ENCODE data around the gene FBXO34. TPM values are rescaled to one million over a fixed set of nuclear protein-coding genes. Genes with fewer than 3 reads are reported as not detected.
"Not testable (repeated sequence)": the region's sequence is repeated elsewhere in the genome, so short reads cannot be mapped to it uniquely, and the experiment has no call there.

Gene FBXO34
- total RNA-seq, 1 donor = 24.6 TPM

- H2AFZ ChIP-seq (ENCODE audit: low read length) = no peak overlapping the region
- H3K79me2 ChIP-seq (ENCODE audit: insufficient read depth, low read length) = peaks cover 81% of the 10 kb centered on the region
- H3K4me2 ChIP-seq (ENCODE audit: insufficient read depth, low read length) = no peak overlapping the region
- H4K20me1 ChIP-seq (ENCODE audit: insufficient read depth, low read length) = peaks cover 34% of the 10 kb centered on the region
- no peak for TF ChIP-seq CTCF (IDR thresholded peaks at IDR 0.05; ENCODE audit: extremely low read depth, low read depth, low read length)
- no peak overlapping the region for H3K27ac ChIP-seq (ENCODE audit: low read depth, low read length)
- no peaks in the 10 kb centered on the region for H3K27me3 ChIP-seq (ENCODE audit: insufficient read depth, low read length)
- no peak for DNase-seq (ENCODE audit: insufficient read length, low spot score, missing footprints)
- H3K9me3 ChIP-seq (ENCODE audit: low read depth, low read length) = no peaks in the 10 kb centered on the region
- H3K36me3 ChIP-seq (ENCODE audit: insufficient read depth, low read length) = no peaks in the 10 kb centered on the region
- peaks cover 9% of the 10 kb centered on the region for H3K4me1 ChIP-seq (ENCODE audit: insufficient read depth, low read length)
- no peak overlapping the region for H3K4me3 ChIP-seq (ENCODE audit: insufficient read depth, low read length)
These were observed 35.8 kb downstream of the FBXO34 start for GRCh38 chr14:55306938-55307589.

GRCh38 chr14:55309154-55309553 lies 37.9 kb downstream of the FBXO34 start:
- Histone ChIP-seq H3K4me1 (ENCODE audit: insufficient read depth, low read length) (peaks cover 9% of the 10 kb centered on the region), H3K4me2 (ENCODE audit: insufficient read depth, low read length) (no peak overlapping the region), H3K4me3 (ENCODE audit: insufficient read depth, low read length) (no peak overlapping the region), H3K79me2 (ENCODE audit: insufficient read depth, low read length) (peaks cover 76% of the 10 kb centered on the region), H3K36me3 (ENCODE audit: insufficient read depth, low read length) (no peaks in the 10 kb centered on the region), H2AFZ (ENCODE audit: low read length) (no peak overlapping the region), H4K20me1 (ENCODE audit: insufficient read depth, low read length) (peaks cover 25% of the 10 kb centered on the region), H3K9me3 (ENCODE audit: low read depth, low read length) (no peaks in the 10 kb centered on the region), H3K27ac (ENCODE audit: low read depth, low read length) (no peak overlapping the region), H3K27me3 (ENCODE audit: insufficient read depth, low read length) (no peaks in the 10 kb centered on the region)
- no peak for TF ChIP-seq CTCF (IDR thresholded peaks at IDR 0.05; ENCODE audit: extremely low read depth, low read depth, low read length)
- DNase-seq (ENCODE audit: insufficient read length, low spot score, missing footprints) = no peak

GRCh38 chr14:55309761-55310365 lies 38.6 kb downstream of the FBXO34 start:
- no peak for TF ChIP-seq CTCF (IDR thresholded peaks at IDR 0.05; ENCODE audit: extremely low read depth, low read depth, low read length)
- Histone ChIP-seq H2AFZ (ENCODE audit: low read length) (no peak overlapping the region), H3K27ac (ENCODE audit: low read depth, low read length) (peak overlapping the region; percentile 29), H3K36me3 (ENCODE audit: insufficient read depth, low read length) (no peaks in the 10 kb centered on the region), H3K9me3 (ENCODE audit: low read depth, low read length) (no peaks in the 10 kb centered on the region), H3K79me2 (ENCODE audit: insufficient read depth, low read length) (peaks cover 74% of the 10 kb centered on the region), H3K27me3 (ENCODE audit: insufficient read depth, low read length) (no peaks in the 10 kb centered on the region), H3K4me3 (ENCODE audit: insufficient read depth, low read length) (no peak overlapping the region), H3K4me1 (ENCODE audit: insufficient read depth, low read length) (peaks cover 9% of the 10 kb centered on the region), H3K4me2 (ENCODE audit: insufficient read depth, low read length) (no peak overlapping the region), H4K20me1 (ENCODE audit: insufficient read depth, low read length) (peaks cover 25% of the 10 kb centered on the region)
- no peak for DNase-seq (ENCODE audit: insufficient read length, low spot score, missing footprints)

- not testable (repeated sequence) for H3K27ac ChIP-seq (ENCODE audit: low read depth, low read length); H3K9me3 ChIP-seq (ENCODE audit: low read depth, low read length); H3K27me3 ChIP-seq (ENCODE audit: insufficient read depth, low read length); H2AFZ ChIP-seq (ENCODE audit: low read length); H3K4me2 ChIP-seq (ENCODE audit: insufficient read depth, low read length); DNase-seq (ENCODE audit: insufficient read length, low spot score, missing footprints); H3K36me3 ChIP-seq (ENCODE audit: insufficient read depth, low read length); H3K4me1 ChIP-seq (ENCODE audit: insufficient read depth, low read length); H3K4me3 ChIP-seq (ENCODE audit: insufficient read depth, low read length)
- Histone ChIP-seq H3K79me2 (ENCODE audit: insufficient read depth, low read length) (peaks cover 58% of the 10 kb centered on the region), H4K20me1 (ENCODE audit: insufficient read depth, low read length) (peaks cover 18% of the 10 kb centered on the region)
These were observed 41.3 kb downstream of the FBXO34 start for GRCh38 chr14:55312379-55313030.
